Measurements from ENCODE around the gene DIPK1A. TPM values are rescaled to one million over a fixed set of nuclear protein-coding genes. Genes with fewer than 3 reads are reported as not detected.

DIPK1A gene
- total RNA-seq, 3 donors from 2014 or later: 7.6 to 20.4 (median 12.8) TPM

- no peaks in the 10 kb centered on the region for H3K9me3 ChIP-seq
- peak overlapping the region; percentile 85 for H3K4me3 ChIP-seq
- DNase-seq: peak; percentile 49 to 74 (median 67)
- H3K36me3 ChIP-seq (ENCODE audit: low read depth): no peaks in the 10 kb centered on the region
- peak; percentile 32 for ATAC-seq
- H3K4me1 ChIP-seq (ENCODE audit: low read depth): peaks cover 25% of the 10 kb centered on the region
- TF ChIP-seq, protein P1, sequence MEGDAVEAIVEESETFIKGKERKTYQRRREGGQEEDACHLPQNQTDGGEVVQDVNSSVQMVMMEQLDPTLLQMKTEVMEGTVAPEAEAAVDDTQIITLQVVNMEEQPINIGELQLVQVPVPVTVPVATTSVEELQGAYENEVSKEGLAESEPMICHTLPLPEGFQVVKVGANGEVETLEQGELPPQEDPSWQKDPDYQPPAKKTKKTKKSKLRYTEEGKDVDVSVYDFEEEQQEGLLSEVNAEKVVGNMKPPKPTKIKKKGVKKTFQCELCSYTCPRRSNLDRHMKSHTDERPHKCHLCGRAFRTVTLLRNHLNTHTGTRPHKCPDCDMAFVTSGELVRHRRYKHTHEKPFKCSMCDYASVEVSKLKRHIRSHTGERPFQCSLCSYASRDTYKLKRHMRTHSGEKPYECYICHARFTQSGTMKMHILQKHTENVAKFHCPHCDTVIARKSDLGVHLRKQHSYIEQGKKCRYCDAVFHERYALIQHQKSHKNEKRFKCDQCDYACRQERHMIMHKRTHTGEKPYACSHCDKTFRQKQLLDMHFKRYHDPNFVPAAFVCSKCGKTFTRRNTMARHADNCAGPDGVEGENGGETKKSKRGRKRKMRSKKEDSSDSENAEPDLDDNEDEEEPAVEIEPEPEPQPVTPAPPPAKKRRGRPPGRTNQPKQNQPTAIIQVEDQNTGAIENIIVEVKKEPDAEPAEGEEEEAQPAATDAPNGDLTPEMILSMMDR (IDR thresholded peaks at IDR 0.05): no peak
- intact Hi-C loops (cut with DNase I, micrococcal nuclease): no loop called here
Measured at GRCh38 chr1:92961896-92962752, 862 bp upstream of the DIPK1A start.

GRCh38 chr1:92960395-92961130 is 699 bp downstream of the DIPK1A start:
- Histone ChIP-seq H3K4me3 (peak overlapping the region; percentile 85), H3K4me1 (ENCODE audit: low read depth) (peaks cover 27% of the 10 kb centered on the region), H3K36me3 (ENCODE audit: low read depth) (no peaks in the 10 kb centered on the region), H3K9me3 (no peaks in the 10 kb centered on the region)
- intact Hi-C loops (cut with DNase I, micrococcal nuclease): no loop called here
- DNase-seq: peak in 2 of 3 donors; percentile 58 to 74
- ATAC-seq: peak; percentile 71
- TF ChIP-seq, protein P1 (IDR thresholded peaks at IDR 0.05): no peak

DNA sequence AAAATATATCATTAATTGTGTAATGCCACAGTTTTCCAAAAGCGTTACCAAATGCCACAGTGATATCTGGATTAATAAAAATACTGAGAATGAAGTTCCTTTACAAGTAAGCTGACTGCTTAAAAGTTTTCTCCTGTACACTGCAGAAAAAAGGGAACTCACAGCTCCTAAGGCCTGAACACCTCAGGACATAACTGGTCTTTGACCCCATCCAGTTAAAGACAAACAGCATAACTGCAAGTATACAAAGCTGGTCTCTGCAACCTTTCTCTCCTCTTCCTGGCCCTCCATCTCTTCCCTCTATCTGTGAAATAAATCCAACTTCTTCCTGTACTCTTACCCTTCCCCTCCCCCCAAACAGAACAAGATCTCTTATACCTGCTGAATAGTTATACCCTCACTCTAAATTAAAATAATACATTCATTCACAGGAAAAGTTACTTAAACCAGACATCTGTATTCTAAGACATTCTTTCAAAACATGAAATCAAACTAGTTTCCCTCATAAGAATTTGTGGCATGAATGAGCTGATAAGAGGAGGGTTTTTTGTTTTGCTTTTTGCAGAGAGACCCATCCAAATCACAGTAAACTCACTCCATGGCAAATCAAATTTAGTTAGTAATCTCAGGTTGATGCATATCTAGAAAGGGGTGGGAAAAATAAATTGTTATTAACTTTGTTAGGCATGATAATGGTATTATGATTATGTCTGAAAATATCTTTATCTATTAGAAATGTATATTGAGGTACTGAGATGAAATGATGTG is 2.9 kb downstream of the DIPK1A start:
- Histone ChIP-seq H3K9me3 (no peaks in the 10 kb centered on the region), H3K4me1 (ENCODE audit: low read depth) (peaks cover 21% of the 10 kb centered on the region), H3K4me3 (no peak overlapping the region), H3K36me3 (ENCODE audit: low read depth) (no peaks in the 10 kb centered on the region)
- ATAC-seq: no peak
- intact Hi-C loops (cut with DNase I, micrococcal nuclease): no loop called here
- TF ChIP-seq, protein P1 (IDR thresholded peaks at IDR 0.05): no peak
- no peak for DNase-seq

- no peak for DNase-seq
Measured at GRCh38 chr1:92957030-92957734, 4.1 kb downstream of the DIPK1A start.

More at GRCh38 chr1:92957030-92957734, 4.1 kb downstream of the DIPK1A start:
- TF ChIP-seq, protein P1 (IDR thresholded peaks at IDR 0.05): no peak
- Histone ChIP-seq H3K4me3 (no peak overlapping the region), H3K9me3 (no peaks in the 10 kb centered on the region), H3K36me3 (ENCODE audit: low read depth) (no peaks in the 10 kb centered on the region), H3K4me1 (ENCODE audit: low read depth) (peaks cover 21% of the 10 kb centered on the region)
- ATAC-seq: no peak
- intact Hi-C loops (cut with DNase I, micrococcal nuclease): no loop called here

All from mucosa of descending colon (tissue), 3 donors.